ENCODE measurements around the gene HPX.

Gene HPX

GRCh38 chr11:6483015-6483414, 42.2 kb upstream of the HPX start:
- Histone ChIP-seq H3K9me3 (ENCODE audit: insufficient read depth, low read length) (no peaks in the 10 kb centered on the region), H3K36me3 (ENCODE audit: insufficient read depth, insufficient read length, low read length) (peaks cover 79% of the 10 kb centered on the region), H3K4me1 (ENCODE audit: insufficient read depth, insufficient read length) (no peaks in the 10 kb centered on the region), H3K27me3 (ENCODE audit: insufficient read depth, insufficient read length) (no peaks in the 10 kb centered on the region), H3K4me3 (ENCODE audit: insufficient read length, low read depth) (no peak overlapping the region), H3K9ac (ENCODE audit: insufficient read length, low read depth) (no peak overlapping the region)
- TF ChIP-seq SUZ12 (IDR thresholded peaks at IDR 0.05; ENCODE audit: extremely low read depth, insufficient read depth, insufficient read length) (no peak), YY1 (IDR thresholded peaks at IDR 0.05; ENCODE audit: insufficient read depth, insufficient read length) (no peak), ZNF274 (IDR thresholded peaks at IDR 0.05; ENCODE audit: low read depth, low read length) (no peak)
- no peak for DNase-seq (ENCODE audit: low read depth, low spot score)

- TF ChIP-seq SUZ12 (IDR thresholded peaks at IDR 0.05; ENCODE audit: extremely low read depth, insufficient read depth, insufficient read length) (no peak), YY1 (IDR thresholded peaks at IDR 0.05; ENCODE audit: insufficient read depth, insufficient read length) (no peak), ZNF274 (IDR thresholded peaks at IDR 0.05; ENCODE audit: low read depth, low read length) (no peak)
- H3K4me1 ChIP-seq (ENCODE audit: insufficient read depth, insufficient read length) = no peaks in the 10 kb centered on the region
- no peaks in the 10 kb centered on the region for H3K9me3 ChIP-seq (ENCODE audit: insufficient read depth, low read length)
- H3K27me3 ChIP-seq (ENCODE audit: insufficient read depth, insufficient read length) = no peaks in the 10 kb centered on the region
- peaks cover 81% of the 10 kb centered on the region for H3K36me3 ChIP-seq (ENCODE audit: insufficient read depth, insufficient read length, low read length)
- peak overlapping the region; percentile 97 for H3K9ac ChIP-seq (ENCODE audit: insufficient read length, low read depth)
- peak overlapping the region; percentile 98 for H3K4me3 ChIP-seq (ENCODE audit: insufficient read length, low read depth)
- no peak for DNase-seq (ENCODE audit: low read depth, low spot score)
These were observed 41.7 kb upstream of the HPX start for GRCh38 chr11:6482441-6482840.

- H3K9ac ChIP-seq (ENCODE audit: insufficient read length, low read depth) = peak overlapping the region; percentile 97
- DNase-seq (ENCODE audit: low read depth, low spot score) = no peak
- no peaks in the 10 kb centered on the region for H3K9me3 ChIP-seq (ENCODE audit: insufficient read depth, low read length)
- TF ChIP-seq YY1 (IDR thresholded peaks at IDR 0.05; ENCODE audit: insufficient read depth, insufficient read length) = no peak
- TF ChIP-seq ZNF274 (IDR thresholded peaks at IDR 0.05; ENCODE audit: low read depth, low read length) = no peak
- no peaks in the 10 kb centered on the region for H3K27me3 ChIP-seq (ENCODE audit: insufficient read depth, insufficient read length)
- peaks cover 84% of the 10 kb centered on the region for H3K36me3 ChIP-seq (ENCODE audit: insufficient read depth, insufficient read length, low read length)
- no peaks in the 10 kb centered on the region for H3K4me1 ChIP-seq (ENCODE audit: insufficient read depth, insufficient read length)
- peak overlapping the region; percentile 98 for H3K4me3 ChIP-seq (ENCODE audit: insufficient read length, low read depth)
These were observed 41.1 kb upstream of the HPX start for GRCh38 chr11:6481924-6482275.

- H3K4me1 ChIP-seq (ENCODE audit: insufficient read depth, insufficient read length) = no peaks in the 10 kb centered on the region
- no peak for TF ChIP-seq SUZ12 (IDR thresholded peaks at IDR 0.05; ENCODE audit: extremely low read depth, insufficient read depth, insufficient read length)
- TF ChIP-seq YY1 (IDR thresholded peaks at IDR 0.05; ENCODE audit: insufficient read depth, insufficient read length) = no peak
- no peak for TF ChIP-seq ZNF274 (IDR thresholded peaks at IDR 0.05; ENCODE audit: low read depth, low read length)
- H3K4me3 ChIP-seq (ENCODE audit: insufficient read length, low read depth) = peak within 1 kb of the TSS; percentile 98
- H3K27me3 ChIP-seq (ENCODE audit: insufficient read depth, insufficient read length) = no peaks in the 10 kb centered on the region
- peaks cover 84% of the 10 kb centered on the region for H3K36me3 ChIP-seq (ENCODE audit: insufficient read depth, insufficient read length, low read length)
- H3K9me3 ChIP-seq (ENCODE audit: insufficient read depth, low read length) = no peaks in the 10 kb centered on the region
- peak; percentile 96 for DNase-seq (ENCODE audit: low read depth, low spot score)
- H3K9ac ChIP-seq (ENCODE audit: insufficient read length, low read depth) = peak within 1 kb of the TSS; percentile 97
These were observed 40.5 kb upstream of the HPX start, which contains the start of the genes ARFIP2 and TIMM10B for GRCh38 chr11:6481012-6481923. Gene ARFIP2, minus strand, starts transcription at chr11:6481331. Its CDS starts 910 bp downstream, at chr11:6480421. Gene TIMM10B, plus strand, starts transcription at chr11:6481501. Its CDS starts 16 bp downstream, at chr11:6481517.

GRCh38 chr11:6480299-6480914, 39.6 kb upstream of the HPX start:
- TF ChIP-seq ZNF274 (IDR thresholded peaks at IDR 0.05; ENCODE audit: low read depth, low read length) = no peak
- no peak for TF ChIP-seq YY1 (IDR thresholded peaks at IDR 0.05; ENCODE audit: insufficient read depth, insufficient read length)
- TF ChIP-seq SUZ12 (IDR thresholded peaks at IDR 0.05; ENCODE audit: extremely low read depth, insufficient read depth, insufficient read length) = no peak
- no peak for DNase-seq (ENCODE audit: low read depth, low spot score)
- H3K9ac ChIP-seq (ENCODE audit: insufficient read length, low read depth) = peak overlapping the region; percentile 97
- H3K9me3 ChIP-seq (ENCODE audit: insufficient read depth, low read length) = no peaks in the 10 kb centered on the region
- H3K4me3 ChIP-seq (ENCODE audit: insufficient read length, low read depth) = peak overlapping the region; percentile 98
- no peaks in the 10 kb centered on the region for H3K4me1 ChIP-seq (ENCODE audit: insufficient read depth, insufficient read length)
- no peaks in the 10 kb centered on the region for H3K27me3 ChIP-seq (ENCODE audit: insufficient read depth, insufficient read length)
- peaks cover 80% of the 10 kb centered on the region for H3K36me3 ChIP-seq (ENCODE audit: insufficient read depth, insufficient read length, low read length)

GRCh38 chr11:6476571-6476970, 35.8 kb upstream of the HPX start:
- H3K36me3 ChIP-seq (ENCODE audit: insufficient read depth, insufficient read length, low read length) = peaks cover 47% of the 10 kb centered on the region
- no peaks in the 10 kb centered on the region for H3K9me3 ChIP-seq (ENCODE audit: insufficient read depth, low read length)
- H3K4me1 ChIP-seq (ENCODE audit: insufficient read depth, insufficient read length) = peaks cover 5% of the 10 kb centered on the region
- TF ChIP-seq YY1 (IDR thresholded peaks at IDR 0.05; ENCODE audit: insufficient read depth, insufficient read length) (no peak), SUZ12 (IDR thresholded peaks at IDR 0.05; ENCODE audit: extremely low read depth, insufficient read depth, insufficient read length) (no peak), ZNF274 (IDR thresholded peaks at IDR 0.05; ENCODE audit: low read depth, low read length) (no peak)
- H3K9ac ChIP-seq (ENCODE audit: insufficient read length, low read depth) = no peak overlapping the region
- H3K27me3 ChIP-seq (ENCODE audit: insufficient read depth, insufficient read length) = peaks cover 9% of the 10 kb centered on the region
- no peak overlapping the region for H3K4me3 ChIP-seq (ENCODE audit: insufficient read length, low read depth)
- no peak for DNase-seq (ENCODE audit: low read depth, low spot score)

GRCh38 chr11:6475936-6476335, 35.1 kb upstream of the HPX start:
- DNase-seq (ENCODE audit: low read depth, low spot score) = peak; percentile 5
- Histone ChIP-seq H3K9ac (ENCODE audit: insufficient read length, low read depth) (no peak overlapping the region), H3K4me1 (ENCODE audit: insufficient read depth, insufficient read length) (peaks cover 5% of the 10 kb centered on the region), H3K9me3 (ENCODE audit: insufficient read depth, low read length) (no peaks in the 10 kb centered on the region), H3K27me3 (ENCODE audit: insufficient read depth, insufficient read length) (peaks cover 11% of the 10 kb centered on the region), H3K36me3 (ENCODE audit: insufficient read depth, insufficient read length, low read length) (peaks cover 47% of the 10 kb centered on the region), H3K4me3 (ENCODE audit: insufficient read length, low read depth) (no peak overlapping the region)
- no peak for TF ChIP-seq SUZ12 (IDR thresholded peaks at IDR 0.05; ENCODE audit: extremely low read depth, insufficient read depth, insufficient read length)
- TF ChIP-seq YY1 (IDR thresholded peaks at IDR 0.05; ENCODE audit: insufficient read depth, insufficient read length) = no peak
- no peak for TF ChIP-seq ZNF274 (IDR thresholded peaks at IDR 0.05; ENCODE audit: low read depth, low read length)
